CD4-positive, alpha-beta T cell treated with Interferon gamma for 1 hour (primary cell): ENCODE results near the gene FBXO36.

Experiments used
- DNase-seq: peaks from one replicate; pipeline ENCODE4 v3.0.0-alpha.2; 2020

FBXO36 gene

DNA sequence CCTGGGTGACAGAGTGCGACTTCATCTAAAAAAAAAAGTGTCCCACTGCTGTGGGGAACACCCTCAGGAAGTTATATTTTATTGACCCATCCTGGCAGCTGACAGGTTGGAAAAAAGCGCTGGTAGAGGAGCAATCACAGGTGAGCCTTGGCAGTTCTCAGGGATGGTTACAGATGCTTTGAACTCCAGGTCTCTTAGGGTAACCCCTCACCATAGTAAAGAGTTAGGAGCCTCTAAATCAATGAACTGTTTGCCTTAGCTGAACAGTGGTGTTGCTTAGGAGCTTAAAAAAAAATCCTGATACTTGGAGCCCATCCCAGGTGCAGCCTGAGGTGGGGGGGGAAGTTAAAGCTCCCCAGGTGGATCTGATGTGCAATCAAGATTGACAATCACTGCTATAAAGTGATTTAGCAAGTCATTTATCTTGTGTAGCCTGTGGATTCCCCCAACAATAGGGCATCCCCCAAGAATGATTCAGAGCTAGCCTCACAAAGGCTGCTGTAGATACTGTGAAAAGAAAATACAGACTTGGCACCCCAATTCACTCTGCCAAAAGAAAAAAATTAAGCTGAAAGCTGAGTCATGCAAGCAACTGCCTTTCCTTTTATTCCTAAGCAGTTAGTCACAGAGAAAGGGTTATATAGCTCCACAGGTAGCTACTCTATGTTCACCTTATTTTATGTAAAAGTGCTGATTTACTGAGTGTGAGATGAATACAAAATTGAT, 131.6 kb downstream of the FBXO36 start:
- no peak for DNase-seq

DNA sequence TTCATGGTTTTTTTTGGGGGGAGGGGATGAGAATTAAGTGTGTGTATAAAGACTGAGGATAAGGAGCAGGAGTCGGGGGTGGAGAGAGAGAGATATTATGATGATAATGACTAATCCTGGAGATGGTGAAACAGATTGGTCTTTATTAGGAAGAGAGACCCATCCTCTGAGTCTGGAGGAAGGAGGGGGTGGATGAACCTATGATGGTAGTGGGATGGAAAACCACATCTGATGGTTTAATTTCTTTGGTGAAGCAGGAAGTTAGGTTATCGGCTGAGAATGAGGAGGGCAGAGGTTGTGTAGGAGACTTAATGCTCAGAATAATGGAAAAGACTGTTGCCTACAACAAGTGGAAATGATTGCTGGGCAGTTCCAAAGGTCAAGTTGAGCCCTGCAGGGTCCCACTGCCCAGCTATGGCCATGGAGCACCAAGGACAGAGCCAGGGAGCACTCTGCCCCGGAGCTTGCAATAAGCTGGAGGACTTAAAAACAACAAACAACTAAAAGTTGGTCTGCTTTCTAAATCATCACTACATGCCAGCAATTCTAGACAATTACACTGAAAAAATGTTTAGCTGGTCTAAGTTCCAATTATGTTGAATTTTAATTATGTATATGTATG, 138.5 kb downstream of the FBXO36 start:
- DNase-seq = no peak
